ENCODE measurements around the gene DDB1.
"Not testable (repeated sequence)": the region's sequence is repeated elsewhere in the genome, so short reads cannot be mapped to it uniquely, and the experiment has no call there.

DDB1 gene

GRCh38 chr11:61267437-61267841, 65.5 kb downstream of the DDB1 start:
- DNase-seq: no peak

- DNase-seq: peak; percentile 7
Measured at GRCh38 chr11:61266602-61267001, 66.3 kb downstream of the DDB1 start.

DNA sequence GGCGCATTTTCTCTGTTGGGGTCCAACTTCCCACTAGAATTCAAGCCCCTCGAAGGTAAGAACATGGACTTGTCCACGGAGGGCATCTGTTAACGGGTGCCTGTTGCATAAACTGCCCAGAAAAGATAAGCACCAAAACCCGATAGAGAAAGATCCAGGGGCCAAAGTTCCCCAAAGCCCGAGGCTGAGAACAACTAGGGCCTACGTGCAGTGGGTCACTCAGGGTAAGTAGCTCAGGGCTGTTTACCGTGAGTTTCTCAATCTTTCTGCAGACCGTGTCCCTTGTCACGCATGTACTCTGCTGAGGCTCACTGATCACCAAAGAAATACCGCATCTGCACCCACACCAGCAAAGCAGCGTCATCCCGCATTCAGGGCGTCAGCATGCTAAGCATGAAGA, 67.5 kb downstream of the DDB1 start:
- DNase-seq: no peak

GRCh38 chr11:61264795-61265194, 68.1 kb downstream of the DDB1 start:
- DNase-seq: no peak

- DNase-seq: no peak
Measured at GRCh38 chr11:61264371-61264770, 68.5 kb downstream of the DDB1 start.

DNA sequence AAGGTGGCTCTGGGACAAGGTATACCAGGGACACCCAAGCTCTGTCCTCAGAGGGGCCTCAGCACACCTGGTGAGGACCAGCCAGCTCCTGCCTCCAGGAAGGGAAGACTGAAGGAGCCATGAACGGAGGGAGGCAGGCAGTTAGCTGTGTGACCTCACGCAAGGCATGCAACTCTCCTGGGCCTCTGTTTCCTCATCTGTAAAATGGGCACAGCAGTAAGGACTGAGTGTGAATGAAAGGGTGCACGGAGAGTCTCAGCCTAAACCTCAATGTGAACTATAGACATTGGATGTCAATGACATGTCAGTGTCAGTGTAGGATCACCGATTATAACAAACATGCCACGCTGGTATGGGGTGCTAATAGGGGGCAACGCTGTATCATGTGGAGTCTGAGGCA, 73.5 kb downstream of the DDB1 start:
- DNase-seq: no peak

DNA sequence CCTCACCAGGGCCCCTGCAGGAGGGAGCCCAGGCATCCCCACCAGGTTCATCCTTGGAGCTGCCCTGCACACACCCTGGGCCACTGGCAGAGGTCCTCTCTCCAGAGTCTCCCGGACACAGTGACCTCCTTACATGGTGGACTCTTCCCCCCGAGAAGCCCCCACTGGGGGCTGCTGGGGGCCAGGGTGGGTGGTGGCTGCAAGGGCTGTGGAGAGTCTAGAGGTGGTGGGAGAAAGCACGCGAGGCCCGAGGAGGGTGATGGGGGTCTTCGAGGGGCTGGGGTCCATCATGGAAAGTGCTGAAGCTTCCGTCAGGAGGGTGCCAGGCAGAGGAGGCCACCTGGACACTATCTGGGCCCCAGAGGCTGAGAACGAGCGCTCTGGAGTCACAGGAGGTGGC, 74.4 kb downstream of the DDB1 start:
- DNase-seq: no peak

GRCh38 chr11:61256710-61257482, 76.0 kb downstream of the DDB1 start:
- DNase-seq: no peak

GRCh38 chr11:61254403-61255025, 78.4 kb downstream of the DDB1 start:
- DNase-seq: peak; percentile 54

- not testable (repeated sequence) for DNase-seq
Measured at GRCh38 chr11:61252332-61252731, 80.6 kb downstream of the DDB1 start.

GRCh38 chr11:61250796-61251765, 81.8 kb downstream of the DDB1 start:
- DNase-seq: peak; percentile 11

All from fibroblast of upper back skin (primary cell).